K562 (cell line): ENCODE results near the gene MICU2. TPM values are rescaled to one million over a fixed set of nuclear protein-coding genes. Genes with fewer than 3 reads are reported as not detected.
A peak's percentile ranks its signal among the peaks of the same experiment; 100 is the strongest.

Experiments
- CBFA2T2 ChIP-seq: fragments of 450-650 bp; conservative IDR thresholded peaks from 2 replicates; pipeline ENCODE4 v1.6.1; 2017; ENCODE audit warnings: mild to moderate bottlenecking
- CHD4 ChIP-seq: fragments of 200-600 bp; sonication (generic); IDR thresholded peaks from 3 replicates; pipeline ENCODE4 v1.6.1; 2012; ENCODE audit warnings: low read depth, mild to moderate bottlenecking, mixed read lengths, low read length, inconsistent platforms; ENCODE audit not compliant: insufficient read depth, insufficient replicate concordance, poor library complexity, severe bottlenecking
- MAFK ChIP-seq: IDR thresholded peaks from 2 replicates; pipeline ENCODE4 v1.6.1; 2011; ENCODE audit warnings: low read length, improper control_type of control experiment
- NFATC3 ChIP-seq: fragments of 450-650 bp; IDR thresholded peaks from 2 replicates; pipeline ENCODE4 v1.6.1; 2017; ENCODE audit warnings: mild to moderate bottlenecking
- NFE2 ChIP-seq: IDR thresholded peaks from 2 replicates; pipeline ENCODE4 v1.6.1; 2014; ENCODE audit warnings: antibody characterized with exemption, low read depth
- NR4A1 ChIP-seq, 2 experiments: fragments of 250-450 bp in 1 of 2; fragments of 450-650 bp in 1 of 2; sonication (Bioruptor Pico) in 1 of 2; IDR thresholded peaks; 2 replicates each; pipeline versions ENCODE4 v1.4.0 to v1.6.1; 2016 to 2020; ENCODE audit warnings: mild to moderate bottlenecking in 2 of 2, missing compliant biosample characterization in 1 of 2, missing genetic modification characterization in 1 of 2, moderate library complexity in 1 of 2
- PHTF2 ChIP-seq: fragments of 250-450 bp; sonication (Bioruptor Pico); IDR thresholded peaks from 2 replicates; pipeline ENCODE4 v1.5.0; 2021; ENCODE audit warnings: mild to moderate bottlenecking
- RBBP5 ChIP-seq: fragments of 200-600 bp; sonication (generic); IDR thresholded peaks from 2 replicates; pipeline ENCODE4 v1.6.1; 2012; ENCODE audit warnings: borderline replicate concordance, mild to moderate bottlenecking, low read length, control low read depth, inconsistent platforms; ENCODE audit not compliant: insufficient read depth, poor library complexity, severe bottlenecking
- RBM39 ChIP-seq: fragments of 200-400 bp; formaldehyde crosslinking; optimal IDR thresholded peaks from 2 replicates; pipeline ENCODE3; 2018; ENCODE audit warnings: low read depth, low read length
- SP2 ChIP-seq: IDR thresholded peaks from 2 replicates; pipeline ENCODE4 v1.6.1; 2011; ENCODE audit warnings: mild to moderate bottlenecking, low read depth, low read length, moderate library complexity; ENCODE audit not compliant: poor library complexity, severe bottlenecking; ENCODE audit errors: extremely low read depth
- TCFL5 ChIP-seq: fragments of 250-450 bp; sonication (Bioruptor Pico); conservative IDR thresholded peaks from 2 replicates; pipeline ENCODE4 v1.6.1; 2021; ENCODE audit warnings: mild to moderate bottlenecking, moderate library complexity, matching md5 sums
- polyA plus RNA-seq, 8 experiments: library from polyadenylated mRNA; depleted of rRNA in 4 of 8; stranded (reverse) in 5 of 8; unstranded in 3 of 8; fragments of >200 nt; fragmentation: Nextera tagmentation in 2 of 8; fragmentation: Illumina TruSeq in 1 of 8; extraction: Ambion mirVana in 2 of 8; extraction: Trizol in 1 of 8; gene quantifications; 2 replicates each; pipeline versions ENCODE4 v1.2.1 to v1.2.3, GENCODE V29; 2011 to 2014; ENCODE audit warnings: inconsistent platforms in 1 of 8, missing spikeins in 1 of 8
- total RNA-seq, 7 experiments: library from RNA; depleted of rRNA in 6 of 7; stranded (reverse); fragments of >200 nt in 6 of 7; fragmentation: Illumina TruSeq in 2 of 7; extraction: Trizol in 2 of 7; gene quantifications; 2 replicates each; pipeline versions ENCODE4 v1.2.1 to v1.2.3, GENCODE V29; 2011 to 2021; ENCODE audit warnings: low replicate concordance in 1 of 7
- TF ChIP-seq, protein P1 (sequence below), 2 experiments: fragments of 450-650 bp in 1 of 2; sonication (generic) in 1 of 2; formaldehyde crosslinking in 1 of 2; IDR thresholded peaks in 1 of 2; conservative IDR thresholded peaks in 1 of 2; 2 replicates each; pipeline versions ENCODE4 v1.6.1 to v1.8.1; 2016 to 2023; ENCODE audit warnings: mild to moderate bottlenecking in 2 of 2, moderate library complexity in 2 of 2, inconsistent platforms in 1 of 2, missing genetic modification reagents in 1 of 2
- TF ChIP-seq, protein P2 (sequence below): fragments of 250-450 bp; sonication (Bioruptor Pico); IDR thresholded peaks from 2 replicates; pipeline ENCODE4 v1.8.0; 2021; ENCODE audit warnings: mild to moderate bottlenecking, moderate library complexity
- TF ChIP-seq, protein P3 (sequence below): sonication (generic); formaldehyde crosslinking; IDR thresholded peaks from 2 replicates; pipeline ENCODE4 v1.8.0; 2022; ENCODE audit warnings: mild to moderate bottlenecking, missing genetic modification reagents
- TF ChIP-seq, protein P4 (sequence below): sonication (generic); formaldehyde crosslinking; IDR thresholded peaks from 2 replicates; pipeline ENCODE4 v1.8.0; 2022; ENCODE audit warnings: mild to moderate bottlenecking, missing genetic modification reagents
- TF ChIP-seq, protein P5 (sequence below): fragments of 450-650 bp; formaldehyde crosslinking; IDR thresholded peaks from 2 replicates; pipeline ENCODE4 v1.4.0; 2020; ENCODE audit warnings: mild to moderate bottlenecking, moderate library complexity

Gene MICU2
- total and polyA plus RNA-seq, 9 of the 15 experiments (the other 6 are each of a cell fraction or from before 2014, with no cell fraction given): 9.1 to 41.8 (median 33.4) TPM

DNA sequence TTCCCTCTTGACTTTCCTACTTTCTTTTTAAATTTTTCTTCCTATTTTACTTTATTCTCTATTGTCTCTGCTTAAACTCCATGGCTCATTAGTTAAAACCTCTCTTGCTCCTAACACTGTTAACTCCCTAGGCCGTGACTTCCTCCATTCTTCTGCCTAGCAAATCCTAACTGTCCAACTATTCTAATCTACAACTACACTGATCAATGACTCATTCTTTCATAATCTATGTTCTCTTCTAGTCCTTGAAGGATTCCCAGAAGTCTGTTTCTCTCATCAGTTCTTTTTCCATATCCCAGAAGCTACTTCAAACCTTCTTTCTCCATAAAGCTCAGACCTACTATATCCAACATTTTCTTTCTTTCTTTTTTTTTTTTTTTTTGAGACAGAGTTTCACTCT lies 66.9 kb downstream of the MICU2 start (continued):
- TF ChIP-seq, protein P1, sequence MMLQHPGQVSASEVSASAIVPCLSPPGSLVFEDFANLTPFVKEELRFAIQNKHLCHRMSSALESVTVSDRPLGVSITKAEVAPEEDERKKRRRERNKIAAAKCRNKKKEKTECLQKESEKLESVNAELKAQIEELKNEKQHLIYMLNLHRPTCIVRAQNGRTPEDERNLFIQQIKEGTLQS (IDR thresholded peaks at IDR 0.05): peak; percentile 66
- TF ChIP-seq, protein P1 (CRISPR knock-in tag; conservative IDR thresholded peaks at IDR 0.05): no peak
- TF ChIP-seq CBFA2T2 (no peak), NFE2 (no peak), CHD4 (no peak), NFATC3 (no peak), TCFL5 (CRISPR knock-in tag) (no peak), MAFK (no peak), RBBP5 (no peak), PHTF2 (CRISPR knock-in tag) (no peak), NR4A1 (CRISPR knock-in tag; IDR thresholded peaks at IDR 0.05) (no peak), NR4A1 (tag; IDR thresholded peaks at IDR 0.05) (no peak), RBM39 (no peak), SP2 (no peak)
- TF ChIP-seq, protein P2, sequence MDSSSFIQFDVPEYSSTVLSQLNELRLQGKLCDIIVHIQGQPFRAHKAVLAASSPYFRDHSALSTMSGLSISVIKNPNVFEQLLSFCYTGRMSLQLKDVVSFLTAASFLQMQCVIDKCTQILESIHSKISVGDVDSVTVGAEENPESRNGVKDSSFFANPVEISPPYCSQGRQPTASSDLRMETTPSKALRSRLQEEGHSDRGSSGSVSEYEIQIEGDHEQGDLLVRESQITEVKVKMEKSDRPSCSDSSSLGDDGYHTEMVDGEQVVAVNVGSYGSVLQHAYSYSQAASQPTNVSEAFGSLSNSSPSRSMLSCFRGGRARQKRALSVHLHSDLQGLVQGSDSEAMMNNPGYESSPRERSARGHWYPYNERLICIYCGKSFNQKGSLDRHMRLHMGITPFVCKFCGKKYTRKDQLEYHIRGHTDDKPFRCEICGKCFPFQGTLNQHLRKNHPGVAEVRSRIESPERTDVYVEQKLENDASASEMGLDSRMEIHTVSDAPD (CRISPR knock-in tag): no peak
- TF ChIP-seq, protein P3, sequence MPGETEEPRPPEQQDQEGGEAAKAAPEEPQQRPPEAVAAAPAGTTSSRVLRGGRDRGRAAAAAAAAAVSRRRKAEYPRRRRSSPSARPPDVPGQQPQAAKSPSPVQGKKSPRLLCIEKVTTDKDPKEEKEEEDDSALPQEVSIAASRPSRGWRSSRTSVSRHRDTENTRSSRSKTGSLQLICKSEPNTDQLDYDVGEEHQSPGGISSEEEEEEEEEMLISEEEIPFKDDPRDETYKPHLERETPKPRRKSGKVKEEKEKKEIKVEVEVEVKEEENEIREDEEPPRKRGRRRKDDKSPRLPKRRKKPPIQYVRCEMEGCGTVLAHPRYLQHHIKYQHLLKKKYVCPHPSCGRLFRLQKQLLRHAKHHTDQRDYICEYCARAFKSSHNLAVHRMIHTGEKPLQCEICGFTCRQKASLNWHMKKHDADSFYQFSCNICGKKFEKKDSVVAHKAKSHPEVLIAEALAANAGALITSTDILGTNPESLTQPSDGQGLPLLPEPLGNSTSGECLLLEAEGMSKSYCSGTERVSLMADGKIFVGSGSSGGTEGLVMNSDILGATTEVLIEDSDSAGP (CRISPR knock-in tag): no peak
- TF ChIP-seq, protein P4, sequence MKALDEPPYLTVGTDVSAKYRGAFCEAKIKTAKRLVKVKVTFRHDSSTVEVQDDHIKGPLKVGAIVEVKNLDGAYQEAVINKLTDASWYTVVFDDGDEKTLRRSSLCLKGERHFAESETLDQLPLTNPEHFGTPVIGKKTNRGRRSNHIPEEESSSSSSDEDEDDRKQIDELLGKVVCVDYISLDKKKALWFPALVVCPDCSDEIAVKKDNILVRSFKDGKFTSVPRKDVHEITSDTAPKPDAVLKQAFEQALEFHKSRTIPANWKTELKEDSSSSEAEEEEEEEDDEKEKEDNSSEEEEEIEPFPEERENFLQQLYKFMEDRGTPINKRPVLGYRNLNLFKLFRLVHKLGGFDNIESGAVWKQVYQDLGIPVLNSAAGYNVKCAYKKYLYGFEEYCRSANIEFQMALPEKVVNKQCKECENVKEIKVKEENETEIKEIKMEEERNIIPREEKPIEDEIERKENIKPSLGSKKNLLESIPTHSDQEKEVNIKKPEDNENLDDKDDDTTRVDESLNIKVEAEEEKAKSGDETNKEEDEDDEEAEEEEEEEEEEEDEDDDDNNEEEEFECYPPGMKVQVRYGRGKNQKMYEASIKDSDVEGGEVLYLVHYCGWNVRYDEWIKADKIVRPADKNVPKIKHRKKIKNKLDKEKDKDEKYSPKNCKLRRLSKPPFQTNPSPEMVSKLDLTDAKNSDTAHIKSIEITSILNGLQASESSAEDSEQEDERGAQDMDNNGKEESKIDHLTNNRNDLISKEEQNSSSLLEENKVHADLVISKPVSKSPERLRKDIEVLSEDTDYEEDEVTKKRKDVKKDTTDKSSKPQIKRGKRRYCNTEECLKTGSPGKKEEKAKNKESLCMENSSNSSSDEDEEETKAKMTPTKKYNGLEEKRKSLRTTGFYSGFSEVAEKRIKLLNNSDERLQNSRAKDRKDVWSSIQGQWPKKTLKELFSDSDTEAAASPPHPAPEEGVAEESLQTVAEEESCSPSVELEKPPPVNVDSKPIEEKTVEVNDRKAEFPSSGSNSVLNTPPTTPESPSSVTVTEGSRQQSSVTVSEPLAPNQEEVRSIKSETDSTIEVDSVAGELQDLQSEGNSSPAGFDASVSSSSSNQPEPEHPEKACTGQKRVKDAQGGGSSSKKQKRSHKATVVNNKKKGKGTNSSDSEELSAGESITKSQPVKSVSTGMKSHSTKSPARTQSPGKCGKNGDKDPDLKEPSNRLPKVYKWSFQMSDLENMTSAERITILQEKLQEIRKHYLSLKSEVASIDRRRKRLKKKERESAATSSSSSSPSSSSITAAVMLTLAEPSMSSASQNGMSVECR (CRISPR knock-in tag): no peak
- TF ChIP-seq, protein P5, sequence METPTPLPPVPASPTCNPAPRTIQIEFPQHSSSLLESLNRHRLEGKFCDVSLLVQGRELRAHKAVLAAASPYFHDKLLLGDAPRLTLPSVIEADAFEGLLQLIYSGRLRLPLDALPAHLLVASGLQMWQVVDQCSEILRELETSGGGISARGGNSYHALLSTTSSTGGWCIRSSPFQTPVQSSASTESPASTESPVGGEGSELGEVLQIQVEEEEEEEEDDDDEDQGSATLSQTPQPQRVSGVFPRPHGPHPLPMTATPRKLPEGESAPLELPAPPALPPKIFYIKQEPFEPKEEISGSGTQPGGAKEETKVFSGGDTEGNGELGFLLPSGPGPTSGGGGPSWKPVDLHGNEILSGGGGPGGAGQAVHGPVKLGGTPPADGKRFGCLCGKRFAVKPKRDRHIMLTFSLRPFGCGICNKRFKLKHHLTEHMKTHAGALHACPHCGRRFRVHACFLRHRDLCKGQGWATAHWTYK: no peak
